MM.1S (cell line): ENCODE data around the gene NDEL1.

Experiments used
- DNase-seq: peaks from one replicate; pipeline ENCODE4 v3.0.0-alpha.2; 2015
- H2AFZ ChIP-seq: fragments of 300-600 bp; sonication (generic); 2 replicates; pipeline ENCODE4 v1.6.0; 2016; ENCODE audit warnings: antibody characterized with exemption, low read length
- H3F3A ChIP-seq: fragments of 300-600 bp; sonication (generic); 2 replicates; pipeline ENCODE4 v1.6.1; 2016; ENCODE audit warnings: mild to moderate bottlenecking, antibody characterized with exemption, low read length, moderate library complexity, mixed read lengths; ENCODE audit not compliant: insufficient read depth
- H3K27ac ChIP-seq: fragments of 300-600 bp; sonication (generic); 2 replicates; pipeline ENCODE4 v1.5.1; 2016; ENCODE audit warnings: mild to moderate bottlenecking, low read length
- H3K27me3 ChIP-seq: fragments of 300-600 bp; sonication (generic); replicated peaks from 2 replicates; pipeline ENCODE4 v1.6.0; 2016; ENCODE audit warnings: low read length; ENCODE audit not compliant: insufficient read depth
- H3K36me3 ChIP-seq: fragments of 300-600 bp; sonication (generic); replicated peaks from 2 replicates; pipeline ENCODE4 v1.6.1; 2016; ENCODE audit warnings: mild to moderate bottlenecking, low read length, mixed read lengths; ENCODE audit not compliant: insufficient read depth
- H3K4me1 ChIP-seq: fragments of 300-600 bp; sonication (generic); 2 replicates; pipeline ENCODE4 v1.6.1; 2016; ENCODE audit warnings: low read length, mixed read lengths
- H3K4me2 ChIP-seq: fragments of 300-600 bp; sonication (generic); 2 replicates; pipeline ENCODE4 v1.6.0; 2016; ENCODE audit warnings: low read depth, low read length
- H3K4me3 ChIP-seq: fragments of 300-600 bp; sonication (generic); 2 replicates; pipeline ENCODE4 v1.5.1; 2016; ENCODE audit warnings: low read length, mixed read lengths
- H3K79me2 ChIP-seq: fragments of 300-600 bp; sonication (generic); 2 replicates; pipeline ENCODE4 v1.6.1; 2016; ENCODE audit warnings: mixed run types, low read length, mixed read lengths
- H3K9ac ChIP-seq: fragments of 300-600 bp; sonication (generic); 2 replicates; pipeline ENCODE4 v1.6.1; 2016; ENCODE audit warnings: low read length, mixed read lengths
- H3K9me2 ChIP-seq: fragments of 300-600 bp; sonication (generic); replicated peaks from 2 replicates; pipeline ENCODE4 v1.6.1; 2016; ENCODE audit warnings: mild to moderate bottlenecking, low read length, mixed read lengths; ENCODE audit not compliant: insufficient read depth
- H3K9me3 ChIP-seq: fragments of 300-600 bp; sonication (generic); replicated peaks from 2 replicates; pipeline ENCODE4 v1.6.1; 2016; ENCODE audit warnings: mild to moderate bottlenecking, low read length, mixed read lengths; ENCODE audit not compliant: insufficient read depth
- H4K20me1 ChIP-seq: fragments of 300-600 bp; sonication (generic); 2 replicates; pipeline ENCODE4 v1.6.1; 2016; ENCODE audit warnings: mild to moderate bottlenecking, low read length, moderate library complexity, mixed read lengths; ENCODE audit not compliant: insufficient read depth
- EZH2 ChIP-seq: fragments of 300-600 bp; sonication (generic); optimal IDR thresholded peaks from 2 replicates; pipeline ENCODE3; 2017; ENCODE audit warnings: low read depth, mild to moderate bottlenecking, antibody characterized with exemption, low read length, mixed read lengths
- EZH2phosphoT487 ChIP-seq: fragments of 300-600 bp; sonication (generic); IDR thresholded peaks from 2 replicates; pipeline ENCODE4 v1.6.1; 2018; ENCODE audit warnings: antibody characterized with exemption, low read length
- TF ChIP-seq, protein P1 (sequence below): fragments of 300-600 bp; sonication (generic); IDR thresholded peaks from 2 replicates; pipeline ENCODE4 v1.5.1; 2016; ENCODE audit warnings: antibody characterized with exemption, low read length, mixed read lengths

Gene NDEL1

DNA sequence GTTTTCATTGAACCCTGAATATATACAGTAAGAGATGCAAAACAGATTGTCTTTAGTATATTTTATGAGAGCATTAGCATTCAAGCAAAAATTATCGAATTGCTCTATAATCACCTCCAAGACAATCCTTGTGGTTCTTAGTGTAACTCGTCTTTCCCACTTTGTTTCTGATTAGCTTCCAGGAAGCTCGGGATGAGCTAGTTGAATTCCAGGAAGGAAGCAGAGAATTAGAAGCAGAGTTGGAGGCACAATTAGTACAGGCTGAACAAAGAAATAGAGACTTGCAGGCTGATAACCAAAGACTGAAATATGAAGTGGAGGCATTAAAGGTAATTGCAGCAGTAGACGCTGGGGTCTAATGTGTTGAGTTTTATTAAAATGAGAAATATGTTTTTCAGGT is 9.9 kb downstream of the NDEL1 start:
- peaks cover 52% of the 10 kb centered on the region for H3K79me2 ChIP-seq
- H3K27me3 ChIP-seq: no peaks in the 10 kb centered on the region
- H3K27ac ChIP-seq: no peak overlapping the region
- no peak for DNase-seq
- no peaks in the 10 kb centered on the region for H3K9me3 ChIP-seq
- peaks cover 9% of the 10 kb centered on the region; the same call in 1 of the 2 replicates for H3K36me3 ChIP-seq
- no peak overlapping the region for H2AFZ ChIP-seq
- TF ChIP-seq EZH2phosphoT487: no peak
- no peak for TF ChIP-seq EZH2
- TF ChIP-seq, protein P1, sequence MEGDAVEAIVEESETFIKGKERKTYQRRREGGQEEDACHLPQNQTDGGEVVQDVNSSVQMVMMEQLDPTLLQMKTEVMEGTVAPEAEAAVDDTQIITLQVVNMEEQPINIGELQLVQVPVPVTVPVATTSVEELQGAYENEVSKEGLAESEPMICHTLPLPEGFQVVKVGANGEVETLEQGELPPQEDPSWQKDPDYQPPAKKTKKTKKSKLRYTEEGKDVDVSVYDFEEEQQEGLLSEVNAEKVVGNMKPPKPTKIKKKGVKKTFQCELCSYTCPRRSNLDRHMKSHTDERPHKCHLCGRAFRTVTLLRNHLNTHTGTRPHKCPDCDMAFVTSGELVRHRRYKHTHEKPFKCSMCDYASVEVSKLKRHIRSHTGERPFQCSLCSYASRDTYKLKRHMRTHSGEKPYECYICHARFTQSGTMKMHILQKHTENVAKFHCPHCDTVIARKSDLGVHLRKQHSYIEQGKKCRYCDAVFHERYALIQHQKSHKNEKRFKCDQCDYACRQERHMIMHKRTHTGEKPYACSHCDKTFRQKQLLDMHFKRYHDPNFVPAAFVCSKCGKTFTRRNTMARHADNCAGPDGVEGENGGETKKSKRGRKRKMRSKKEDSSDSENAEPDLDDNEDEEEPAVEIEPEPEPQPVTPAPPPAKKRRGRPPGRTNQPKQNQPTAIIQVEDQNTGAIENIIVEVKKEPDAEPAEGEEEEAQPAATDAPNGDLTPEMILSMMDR: no peak
- no peaks in the 10 kb centered on the region for H3K4me1 ChIP-seq
- peaks cover 5% of the 10 kb centered on the region; the same call in 1 of the 2 replicates for H3F3A ChIP-seq
- peaks cover 17% of the 10 kb centered on the region; the same call in 1 of the 2 replicates for H4K20me1 ChIP-seq
- H3K4me3 ChIP-seq: no peak overlapping the region
- H3K4me2 ChIP-seq: no peak overlapping the region
- H3K9ac ChIP-seq: no peak overlapping the region
- H3K9me2 ChIP-seq: no peaks in the 10 kb centered on the region

GRCh38 chr17:8447799-8448198 is 12.1 kb downstream of the NDEL1 start:
- TF ChIP-seq EZH2phosphoT487 (no peak), EZH2 (no peak)
- TF ChIP-seq, protein P1: no peak
- no peak overlapping the region for H3K4me3 ChIP-seq
- H3K79me2 ChIP-seq: peaks cover 33% of the 10 kb centered on the region
- no peak overlapping the region for H2AFZ ChIP-seq
- no peaks in the 10 kb centered on the region for H3K27me3 ChIP-seq
- H3K9ac ChIP-seq: no peak overlapping the region
- 0 out of 2 replicates have a peak, but pooled peaks cover 3% of the 10 kb centered on the region for H4K20me1 ChIP-seq
- H3K9me2 ChIP-seq: no peaks in the 10 kb centered on the region
- peaks cover 5% of the 10 kb centered on the region; the same call in 1 of the 2 replicates for H3F3A ChIP-seq
- H3K36me3 ChIP-seq: peaks cover 9% of the 10 kb centered on the region; the same call in 1 of the 2 replicates
- H3K4me2 ChIP-seq: no peak overlapping the region
- H3K4me1 ChIP-seq: no peaks in the 10 kb centered on the region
- no peak for DNase-seq
- H3K27ac ChIP-seq: no peak overlapping the region
- H3K9me3 ChIP-seq: no peaks in the 10 kb centered on the region

- H3K27me3 ChIP-seq: no peaks in the 10 kb centered on the region
- no peaks in the 10 kb centered on the region for H3K4me1 ChIP-seq
- H3K4me3 ChIP-seq: no peak overlapping the region
- no peak for DNase-seq
- no peak overlapping the region for H2AFZ ChIP-seq
- TF ChIP-seq EZH2: no peak
- TF ChIP-seq, protein P1: no peak
- no peak for TF ChIP-seq EZH2phosphoT487
- H3F3A ChIP-seq: peaks cover 5% of the 10 kb centered on the region; the same call in 1 of the 2 replicates
- H3K4me2 ChIP-seq: no peak overlapping the region
- no peaks in the 10 kb centered on the region for H3K9me2 ChIP-seq
- no peaks in the 10 kb centered on the region for H3K9me3 ChIP-seq
- no peak overlapping the region for H3K27ac ChIP-seq
- H4K20me1 ChIP-seq: 0 out of 2 replicates have a peak, but pooled peaks cover 3% of the 10 kb centered on the region
- H3K79me2 ChIP-seq: peaks cover 28% of the 10 kb centered on the region
- H3K9ac ChIP-seq: no peak overlapping the region
- H3K36me3 ChIP-seq: peaks cover 11% of the 10 kb centered on the region; the same call in 1 of the 2 replicates
Measured at GRCh38 chr17:8448310-8448709, 12.6 kb downstream of the NDEL1 start.
